Neural crest cell (in vitro differentiated cells): Measurements from ENCODE around the gene ICOS. TPM values are rescaled to one million over a fixed set of nuclear protein-coding genes. Genes with fewer than 3 reads are reported as not detected.
A peak's percentile ranks its signal among the peaks of the same experiment; 100 is the strongest.
"Not testable (repeated sequence)": the region's sequence is repeated elsewhere in the genome, so short reads cannot be mapped to it uniquely, and the experiment has no call there.

Source experiments
- DNase-seq: peaks from one replicate; pipeline ENCODE4 v3.0.0; 2021; ENCODE audit warnings: low read depth, mixed read lengths, low spot score
- H3K27ac Mint-ChIP-seq: one replicate; pipeline ENCODE4 v1.8.0; 2021; ENCODE audit warnings: mild to moderate bottlenecking, mixed read lengths; ENCODE audit not compliant: unreplicated experiment
- H3K27me3 Mint-ChIP-seq: 2 replicates; pipeline ENCODE4 v1.8.0; 2021; ENCODE audit warnings: low read depth, mild to moderate bottlenecking, mixed read lengths
- H3K36me3 Mint-ChIP-seq: 2 replicates; pipeline ENCODE4 v1.8.0; 2021; ENCODE audit warnings: low read depth, mild to moderate bottlenecking, mixed read lengths
- H3K4me1 Mint-ChIP-seq: 2 replicates; pipeline ENCODE4 v1.8.0; 2021; ENCODE audit warnings: mixed read lengths
- H3K4me3 Mint-ChIP-seq: one replicate; pipeline ENCODE4 v1.8.0; 2021; ENCODE audit warnings: mild to moderate bottlenecking, mixed read lengths
- H3K9me3 Mint-ChIP-seq: 2 replicates; pipeline ENCODE4 v1.8.0; 2021; ENCODE audit warnings: mixed read lengths
- total RNA-seq: library from RNA; stranded (reverse); gene quantifications from 2 replicates; pipeline ENCODE4 v1.2.1, GENCODE V29; 2021
- TF ChIP-seq, protein P1 (sequence below): fragments of 200-600 bp; sonication (generic); conservative IDR thresholded peaks from 2 replicates; pipeline ENCODE4 v1.5.0; 2021; ENCODE audit warnings: antibody characterized with exemption, mild to moderate bottlenecking

The ICOS gene
- total RNA-seq, 1 donor from 2014 or later: not detected

DNA sequence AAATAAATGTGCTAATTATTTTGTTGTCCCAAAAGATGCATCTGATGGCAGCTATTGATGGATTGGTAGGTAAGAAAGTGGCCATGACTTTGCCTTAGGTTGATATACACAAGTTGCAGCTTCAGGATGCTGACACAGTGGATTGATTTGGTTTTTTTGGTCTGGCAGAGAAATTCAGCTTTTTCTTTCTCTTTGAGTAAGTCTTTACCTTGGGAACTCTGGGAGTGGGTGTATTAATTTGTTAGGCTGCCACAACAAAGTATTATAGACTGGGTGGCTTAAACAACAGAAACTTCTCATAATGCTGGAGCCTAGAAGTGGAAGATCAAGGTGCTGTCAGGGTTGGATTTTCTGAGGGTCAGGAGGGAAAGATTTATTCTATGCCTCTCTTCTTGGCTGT, 19.8 kb upstream of the ICOS start:
- no peaks in the 10 kb centered on the region for H3K27me3 Mint-ChIP-seq
- no peak overlapping the region for H3K4me3 Mint-ChIP-seq

DNA sequence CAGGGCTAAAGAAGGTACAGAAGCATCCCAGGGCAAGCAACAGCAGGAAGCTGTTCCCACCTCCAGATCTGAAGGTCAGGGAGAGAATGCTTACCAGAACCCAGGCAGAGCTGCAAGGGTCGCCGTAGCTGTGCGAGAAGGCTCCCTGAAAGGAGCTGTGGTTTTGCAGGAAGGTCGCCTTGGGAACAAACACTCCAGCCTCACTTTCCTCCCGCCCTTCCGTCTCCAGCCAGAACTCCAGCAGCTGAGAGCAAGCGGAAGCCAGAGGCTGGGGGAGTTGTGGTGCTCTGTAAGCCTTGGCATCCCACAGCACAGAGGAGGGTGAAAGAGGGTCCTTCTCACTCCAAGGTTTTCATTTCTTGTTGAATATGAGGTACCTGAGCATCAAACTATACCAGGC, 18.3 kb upstream of the ICOS start:
- H3K4me3 Mint-ChIP-seq: no peak overlapping the region
- H3K27ac Mint-ChIP-seq: no peak overlapping the region
- H3K36me3 Mint-ChIP-seq: no peaks in the 10 kb centered on the region
- H3K9me3 Mint-ChIP-seq: no peaks in the 10 kb centered on the region
- peaks cover 9% of the 10 kb centered on the region for H3K4me1 Mint-ChIP-seq
- TF ChIP-seq, protein P1, sequence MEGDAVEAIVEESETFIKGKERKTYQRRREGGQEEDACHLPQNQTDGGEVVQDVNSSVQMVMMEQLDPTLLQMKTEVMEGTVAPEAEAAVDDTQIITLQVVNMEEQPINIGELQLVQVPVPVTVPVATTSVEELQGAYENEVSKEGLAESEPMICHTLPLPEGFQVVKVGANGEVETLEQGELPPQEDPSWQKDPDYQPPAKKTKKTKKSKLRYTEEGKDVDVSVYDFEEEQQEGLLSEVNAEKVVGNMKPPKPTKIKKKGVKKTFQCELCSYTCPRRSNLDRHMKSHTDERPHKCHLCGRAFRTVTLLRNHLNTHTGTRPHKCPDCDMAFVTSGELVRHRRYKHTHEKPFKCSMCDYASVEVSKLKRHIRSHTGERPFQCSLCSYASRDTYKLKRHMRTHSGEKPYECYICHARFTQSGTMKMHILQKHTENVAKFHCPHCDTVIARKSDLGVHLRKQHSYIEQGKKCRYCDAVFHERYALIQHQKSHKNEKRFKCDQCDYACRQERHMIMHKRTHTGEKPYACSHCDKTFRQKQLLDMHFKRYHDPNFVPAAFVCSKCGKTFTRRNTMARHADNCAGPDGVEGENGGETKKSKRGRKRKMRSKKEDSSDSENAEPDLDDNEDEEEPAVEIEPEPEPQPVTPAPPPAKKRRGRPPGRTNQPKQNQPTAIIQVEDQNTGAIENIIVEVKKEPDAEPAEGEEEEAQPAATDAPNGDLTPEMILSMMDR: no peak
- no peak for DNase-seq
- no peaks in the 10 kb centered on the region for H3K27me3 Mint-ChIP-seq

More for the DNA sequence above, 19.8 kb upstream of the ICOS start:
- Mint-ChIP-seq H3K27ac (no peak overlapping the region), H3K4me1 (peaks cover 9% of the 10 kb centered on the region), H3K9me3 (no peaks in the 10 kb centered on the region), H3K36me3 (no peaks in the 10 kb centered on the region)
- DNase-seq: no peak
- TF ChIP-seq, protein P1: no peak

DNA sequence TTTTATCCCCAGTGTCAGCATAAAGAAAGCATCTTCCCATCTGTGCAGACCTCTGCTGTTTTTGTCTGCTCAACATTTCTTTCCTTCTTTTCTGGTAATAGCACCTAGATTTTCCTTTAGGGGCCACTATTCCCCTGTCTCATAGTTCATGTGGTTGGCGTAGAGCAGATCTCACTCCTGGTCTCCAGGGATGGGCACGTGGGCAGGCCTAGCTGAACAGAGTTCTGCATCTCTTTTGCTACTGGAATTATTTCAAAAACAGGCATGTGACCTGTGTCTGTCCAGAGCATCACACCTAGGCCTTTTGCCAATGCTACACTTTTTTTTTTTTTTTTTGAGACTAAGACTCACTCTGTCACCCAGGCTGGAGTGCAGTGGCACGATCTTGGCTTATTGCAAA, 17.7 kb upstream of the ICOS start:
- peak overlapping the region; percentile 54 for H3K27ac Mint-ChIP-seq

DNA sequence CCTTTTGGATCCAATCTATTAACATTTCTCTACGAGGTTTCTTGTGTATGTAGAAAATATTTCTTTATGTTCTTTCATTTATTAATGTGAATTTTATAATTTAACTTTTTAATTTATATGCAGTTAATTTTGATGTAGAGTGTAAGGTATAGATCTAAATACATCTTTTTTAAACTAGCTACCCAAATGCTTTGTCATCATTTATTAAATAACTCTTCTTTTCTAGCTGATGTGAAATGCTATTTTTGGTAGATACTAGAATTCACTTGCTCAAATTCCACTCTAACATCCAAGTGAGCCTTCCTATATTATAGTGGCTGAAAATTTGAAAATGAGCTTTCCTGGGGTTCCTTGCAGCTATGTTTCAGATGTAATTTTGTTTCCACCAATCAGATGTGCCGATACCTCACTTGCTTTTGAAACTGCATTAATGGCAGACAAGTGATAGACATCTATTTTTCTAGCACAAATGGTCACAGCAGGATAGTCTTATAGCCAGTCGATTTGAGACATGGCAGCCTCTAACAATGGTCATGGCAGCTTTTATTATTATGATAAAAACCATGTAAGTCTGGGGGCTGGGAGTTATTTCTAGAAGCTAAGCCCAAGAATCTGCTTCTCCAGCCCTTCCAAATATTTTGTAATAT, 10.9 kb upstream of the ICOS start:
- H3K27ac Mint-ChIP-seq: no peak overlapping the region
- H3K36me3 Mint-ChIP-seq: no peaks in the 10 kb centered on the region
- no peaks in the 10 kb centered on the region for H3K9me3 Mint-ChIP-seq
- no peaks in the 10 kb centered on the region for H3K27me3 Mint-ChIP-seq
- H3K4me1 Mint-ChIP-seq: no peaks in the 10 kb centered on the region
- no peak overlapping the region for H3K4me3 Mint-ChIP-seq
- DNase-seq: no peak
- TF ChIP-seq, protein P1: no peak

More for the DNA sequence above, 17.7 kb upstream of the ICOS start:
- DNase-seq: no peak
- no peaks in the 10 kb centered on the region for H3K9me3 Mint-ChIP-seq
- no peak overlapping the region for H3K4me3 Mint-ChIP-seq
- no peaks in the 10 kb centered on the region for H3K27me3 Mint-ChIP-seq
- TF ChIP-seq, protein P1: no peak
- peaks cover 9% of the 10 kb centered on the region for H3K4me1 Mint-ChIP-seq
- H3K36me3 Mint-ChIP-seq: no peaks in the 10 kb centered on the region

DNA sequence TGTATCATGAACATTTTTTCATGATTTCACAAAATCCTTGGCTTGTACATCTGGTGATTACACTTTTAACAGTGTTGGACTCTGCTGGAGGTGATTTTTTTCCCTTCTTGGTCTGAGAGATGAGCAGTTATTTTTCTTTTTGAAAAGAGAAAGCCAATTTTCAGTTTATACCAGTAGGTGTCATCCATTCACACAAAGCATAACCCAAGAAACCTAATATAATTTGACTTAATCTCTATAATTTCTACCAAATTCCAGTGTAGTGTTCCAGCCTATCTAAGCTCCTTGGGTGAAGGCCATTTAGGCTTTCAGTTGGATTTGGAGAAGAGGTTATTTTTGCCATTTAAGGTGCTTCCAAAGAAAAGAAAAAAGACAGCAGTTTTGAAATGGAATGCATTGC, 7.7 kb upstream of the ICOS start:
- no peaks in the 10 kb centered on the region for H3K4me1 Mint-ChIP-seq
- H3K9me3 Mint-ChIP-seq: no peaks in the 10 kb centered on the region
- H3K4me3 Mint-ChIP-seq: no peak overlapping the region
- DNase-seq: no peak
- H3K27me3 Mint-ChIP-seq: no peaks in the 10 kb centered on the region
- TF ChIP-seq, protein P1: peak; percentile 57
- H3K27ac Mint-ChIP-seq: no peak overlapping the region
- H3K36me3 Mint-ChIP-seq: no peaks in the 10 kb centered on the region

DNA sequence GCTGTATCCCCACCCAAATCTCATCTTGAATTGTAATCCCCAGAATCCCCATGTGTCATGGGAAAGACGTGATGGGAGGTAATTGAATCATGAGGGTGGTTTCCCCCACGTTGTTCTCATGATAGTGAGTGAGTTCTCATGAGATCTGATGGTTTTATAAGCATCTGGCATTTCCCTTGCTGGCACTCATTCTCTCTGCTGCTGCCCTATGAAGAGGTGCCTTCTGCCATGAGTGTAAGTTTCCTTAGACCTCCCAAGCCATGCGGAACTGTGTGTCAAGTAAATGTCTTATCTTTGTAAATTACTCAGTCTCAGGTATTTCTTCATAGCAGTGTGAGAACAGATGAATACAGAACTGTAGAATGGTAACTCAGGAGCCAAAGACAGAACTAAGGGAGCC, 5.3 kb upstream of the ICOS start:
- not testable (repeated sequence) for H3K36me3 Mint-ChIP-seq, H3K4me3 Mint-ChIP-seq, H3K4me1 Mint-ChIP-seq, H3K27me3 Mint-ChIP-seq, DNase-seq, H3K9me3 Mint-ChIP-seq, H3K27ac Mint-ChIP-seq
